T-cell (primary cell): ENCODE measurements around the gene CIDEA. TPM values are rescaled to one million over a fixed set of nuclear protein-coding genes. Genes with fewer than 3 reads are reported as not detected.

Experiments used
- ATAC-seq, 4 experiments: fragments of 200-7000 bp in 3 of 4; fragments of 150-1000 bp in 1 of 4; cut with Tn5 transposase; replicated peaks in 1 of 4; 1 replicate in 3 of 4; 2 replicates in 1 of 4; pipeline ENCODE4 v1.10.0; 2021; ENCODE audit warnings: moderate library complexity in 3 of 4, mild to moderate bottlenecking in 2 of 4, moderate number of reproducible peaks in 1 of 4
- CTCF ChIA-PET, 2 donors: fragments of 300-600 bp; sonication (Branson Sonifier 250); formaldehyde crosslinking; loops; one replicate each; lab custom pipeline; 2022; ENCODE audit warnings: antibody characterized with exemption in 2 of 2; lab: Charles Lee
- POLR2A ChIA-PET, 2 donors: fragments of 300-600 bp; sonication (Branson Sonifier 250); formaldehyde crosslinking; loops; one replicate each; lab custom pipeline; 2022; ENCODE audit warnings: antibody characterized with exemption in 2 of 2; lab: Charles Lee
- DNase-seq, 35 experiments: peaks; one replicate each; pipeline versions ENCODE4 v3.0.0 to v3.0.0-alpha.2; 2013 to 2023
- H3K27ac ChIP-seq: one replicate; pipeline ENCODE4 v1.5.1; 2013; ENCODE audit warnings: low read length
- H3K27me3 ChIP-seq, 2 experiments: replicated peaks in 1 of 2; 1 replicate in 1 of 2; 2 replicates in 1 of 2; pipeline versions ENCODE4 v1.6.1 to v1.7.0; 2013; ENCODE audit warnings: low read length in 1 of 2, mixed read lengths in 1 of 2; ENCODE audit not compliant: control insufficient read depth in 2 of 2, insufficient read depth in 2 of 2; ENCODE audit errors: extremely low read depth in 1 of 2
- H3K36me3 ChIP-seq, 2 donors: 1 replicate in 1 of 2; 2 replicates in 1 of 2; pipeline versions ENCODE4 v1.6.1 to v1.7.0; 2013; ENCODE audit warnings: low read length in 1 of 2; ENCODE audit not compliant: control insufficient read depth in 2 of 2, insufficient read depth in 1 of 2; ENCODE audit errors: extremely low read depth in 1 of 2
- H3K4me1 ChIP-seq, 2 experiments: 1 replicate in 1 of 2; 2 replicates in 1 of 2; pipeline versions ENCODE4 v1.6.1 to v1.7.0; 2013; ENCODE audit warnings: low read length in 2 of 2, mixed read lengths in 1 of 2; ENCODE audit not compliant: insufficient read depth in 2 of 2, control insufficient read depth in 1 of 2; ENCODE audit errors: extremely low read depth in 1 of 2
- H3K4me3 ChIP-seq, 2 donors: 1 replicate in 1 of 2; 2 replicates in 1 of 2; pipeline versions ENCODE4 v1.5.1 to v1.7.0; 2013; ENCODE audit warnings: mild to moderate bottlenecking in 2 of 2, low read length in 1 of 2, moderate library complexity in 1 of 2; ENCODE audit not compliant: control insufficient read depth in 1 of 2; ENCODE audit errors: extremely low read depth in 1 of 2
- H3K9me3 ChIP-seq: 2 replicates; pipeline ENCODE4 v1.7.0; 2013
- H3K27ac Mint-ChIP-seq, 2 donors: one replicate each; pipeline ENCODE4 v1.8.0; 2020 to 2021; ENCODE audit warnings: mild to moderate bottlenecking in 2 of 2, mixed read lengths in 2 of 2
- H3K27me3 Mint-ChIP-seq, 2 donors: one replicate each; pipeline ENCODE4 v1.8.0; 2021 to 2022; ENCODE audit warnings: mixed read lengths in 2 of 2
- H3K36me3 Mint-ChIP-seq: one replicate; pipeline ENCODE4 v1.8.0; 2021; ENCODE audit warnings: mixed read lengths
- H3K4me1 Mint-ChIP-seq, 3 donors: one replicate each; pipeline ENCODE4 v1.8.0; 2020 to 2022; ENCODE audit warnings: mixed read lengths in 3 of 3, mild to moderate bottlenecking in 1 of 3
- H3K4me3 Mint-ChIP-seq, 3 donors: one replicate each; pipeline ENCODE4 v1.8.0; 2020 to 2022; ENCODE audit warnings: mild to moderate bottlenecking in 3 of 3, mixed read lengths in 3 of 3, moderate library complexity in 3 of 3
- H3K9me3 Mint-ChIP-seq, 3 donors: one replicate each; pipeline ENCODE4 v1.8.0; 2020 to 2022; ENCODE audit warnings: mixed read lengths in 3 of 3
- WGBS: methylation state at CpG from one replicate; pipeline ENCODE4 v1.1.5; 2013; ENCODE audit warnings: missing lambda C conversion rate; ENCODE audit not compliant: insufficient coverage; 5-methylcytosine and 5-hydroxymethylcytosine counted together
- total RNA-seq, 35 experiments: library from RNA in 6 of 35; stranded (reverse) in 6 of 35; fragments of 120-200 nt in 1 of 35; gene quantifications; one replicate each; pipeline versions ENCODE4 v1.2.1 to v1.2.4 and lab custom pipeline; 2013 to 2026

CIDEA gene
- total RNA-seq, 5 donors from 2014 or later (not counting 1 experiment from before 2014, with no cell fraction given): not detected

GRCh38 chr18:12231040-12231882 is 22.9 kb upstream of the CIDEA start:
- WGBS: 80% methylated on average over 16 of the region's 17 CpGs
- DNase-seq (no peak), ATAC-seq (no peak)
- H3K4me3 Mint-ChIP-seq: no peak overlapping the region
- H3K9me3 Mint-ChIP-seq: peaks cover 0 to 3% (median 0%) of the 10 kb centered on the region in 3 donors
- H3K4me1 Mint-ChIP-seq: no peaks in the 10 kb centered on the region
- Histone ChIP-seq H3K4me1 (no peaks in the 10 kb centered on the region), H3K27ac (no peak overlapping the region), H3K27me3 (peaks cover 0 to 17% of the 10 kb centered on the region in 2 experiments), H3K9me3 (no peaks in the 10 kb centered on the region), H3K36me3 (no peaks in the 10 kb centered on the region), H3K4me3 (no peak overlapping the region)
- CTCF ChIA-PET: no interaction called here
- no peaks in the 10 kb centered on the region for H3K36me3 Mint-ChIP-seq
- H3K27ac Mint-ChIP-seq: no peak overlapping the region
- POLR2A ChIA-PET: no interaction called here
- H3K27me3 Mint-ChIP-seq: peaks cover 14 to 20% of the 10 kb centered on the region in 2 donors

DNA sequence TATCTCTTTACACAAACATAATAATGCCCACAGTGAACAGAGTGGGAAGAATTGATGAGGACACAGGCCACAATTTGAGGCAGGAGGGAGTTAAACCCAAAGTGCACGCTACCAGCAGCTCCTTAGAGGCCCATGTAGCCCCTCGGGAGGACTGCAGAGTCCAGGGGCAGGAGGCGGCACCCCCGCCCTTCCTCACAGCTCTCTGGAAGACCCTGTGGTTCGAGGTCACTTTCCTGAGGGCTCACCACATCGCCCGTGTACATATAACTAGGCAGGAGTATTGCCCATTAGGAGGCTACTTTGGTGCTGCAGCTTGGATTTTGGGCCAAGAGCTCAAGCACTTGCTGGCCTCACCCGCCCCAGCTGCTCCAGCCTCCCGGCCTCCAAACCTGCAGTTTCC is 22.2 kb upstream of the CIDEA start:
- H3K36me3 Mint-ChIP-seq: no peaks in the 10 kb centered on the region
- ChIA-PET CTCF (no interaction called here), POLR2A (no interaction called here)
- no peak overlapping the region for H3K4me3 Mint-ChIP-seq
- H3K27me3 Mint-ChIP-seq: peaks cover 17 to 18% of the 10 kb centered on the region in 2 donors
- Histone ChIP-seq H3K27me3 (peaks cover 0 to 22% of the 10 kb centered on the region in 2 experiments), H3K4me1 (peaks cover 0 to under 1% of the 10 kb centered on the region in 2 experiments), H3K4me3 (no peak overlapping the region), H3K36me3 (no peaks in the 10 kb centered on the region), H3K9me3 (no peaks in the 10 kb centered on the region), H3K27ac (no peak overlapping the region)
- no peak for DNase-seq
- H3K4me1 Mint-ChIP-seq: no peaks in the 10 kb centered on the region
- WGBS: 74% methylated on average over 9 of the region's 9 CpGs
- H3K27ac Mint-ChIP-seq: no peak overlapping the region
- no peak for ATAC-seq
- H3K9me3 Mint-ChIP-seq: peaks cover 0 to 3% (median 0%) of the 10 kb centered on the region in 3 donors

GRCh38 chr18:12233378-12233777 is 20.8 kb upstream of the CIDEA start:
- H3K9me3 ChIP-seq: no peaks in the 10 kb centered on the region
- no peak overlapping the region for H3K4me3 Mint-ChIP-seq
- H3K4me3 ChIP-seq: no peak overlapping the region
- H3K36me3 ChIP-seq: no peaks in the 10 kb centered on the region
- 63% methylated on average over 2 of the region's 5 CpGs for WGBS
- DNase-seq (no peak), ATAC-seq (no peak)
- H3K36me3 Mint-ChIP-seq: no peaks in the 10 kb centered on the region
- peaks cover 0 to 6% of the 10 kb centered on the region in 2 experiments for H3K4me1 ChIP-seq
- ChIA-PET CTCF (interaction anchor here (0.6 kb wide), 2 partner anchors 9 to 106 kb away, joined by 3 read pairs; no protein-coding TSS in a partner anchor), POLR2A (no interaction called here)
- H3K27ac Mint-ChIP-seq: no peak overlapping the region
- H3K4me1 Mint-ChIP-seq: no peaks in the 10 kb centered on the region
- H3K27ac ChIP-seq: no peak overlapping the region
- peaks cover 18 to 26% of the 10 kb centered on the region in 2 donors for H3K27me3 Mint-ChIP-seq
- H3K9me3 Mint-ChIP-seq: peaks cover 0 to 3% (median 0%) of the 10 kb centered on the region in 3 donors
- H3K27me3 ChIP-seq: peaks cover 0 to 28% of the 10 kb centered on the region in 2 experiments

DNA sequence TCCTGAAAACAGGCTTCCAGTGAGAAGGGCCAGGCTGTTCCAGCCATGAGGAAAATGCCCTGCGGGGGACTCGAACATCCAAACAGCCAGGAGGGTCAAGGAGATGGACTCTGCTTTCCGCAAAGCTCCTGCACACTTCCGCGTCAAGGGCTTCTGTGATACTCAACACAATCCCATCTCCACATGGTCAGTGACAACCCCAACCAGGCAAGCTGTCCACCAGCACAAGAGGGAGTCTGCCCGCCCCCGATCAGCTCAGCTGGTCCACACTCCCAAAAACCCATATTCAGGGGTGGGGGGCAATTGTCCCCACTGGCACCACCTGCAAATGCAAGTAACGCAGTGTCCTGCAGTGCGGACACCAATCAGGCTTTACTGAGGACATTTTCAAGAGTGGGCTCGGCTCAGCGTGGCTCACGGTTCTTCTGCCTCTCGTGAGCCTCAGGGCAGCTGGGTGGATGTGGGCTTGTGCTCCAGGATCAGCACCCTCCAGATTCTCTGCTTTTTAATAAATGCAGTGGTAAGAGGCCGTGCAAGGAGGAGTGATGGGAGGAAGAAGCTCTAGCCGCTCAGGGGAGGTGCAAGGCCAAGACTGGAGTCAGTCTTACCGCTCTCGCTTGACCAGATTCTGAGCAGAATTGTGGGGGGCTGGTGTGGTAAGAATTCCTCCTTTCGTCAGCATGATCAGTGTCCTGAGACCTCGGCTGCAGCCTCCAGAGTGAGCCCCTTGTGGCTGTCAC is 19.5 kb upstream of the CIDEA start:
- no peaks in the 10 kb centered on the region for H3K9me3 ChIP-seq
- peaks cover 0 to 3% (median 0%) of the 10 kb centered on the region in 3 donors for H3K9me3 Mint-ChIP-seq
- H3K27ac Mint-ChIP-seq: no peak overlapping the region
- H3K4me1 Mint-ChIP-seq: no peaks in the 10 kb centered on the region
- H3K4me3 Mint-ChIP-seq: no peak overlapping the region
- ChIA-PET POLR2A (no interaction called here), CTCF (interaction anchor here in 1 of 2 donors (0.6 kb wide), 1 partner anchor 11 kb away, joined by 6 read pairs; no protein-coding TSS in a partner anchor)
- H3K4me3 ChIP-seq: no peak overlapping the region
- peaks cover 0 to 28% of the 10 kb centered on the region in 2 experiments for H3K27me3 ChIP-seq
- peaks cover 0 to 6% of the 10 kb centered on the region in 2 experiments for H3K4me1 ChIP-seq
- no peaks in the 10 kb centered on the region for H3K36me3 ChIP-seq
- ATAC-seq (no peak), DNase-seq (no peak)
- peaks cover 18 to 31% of the 10 kb centered on the region in 2 donors for H3K27me3 Mint-ChIP-seq
- no peak overlapping the region for H3K27ac ChIP-seq
- H3K36me3 Mint-ChIP-seq: no peaks in the 10 kb centered on the region
- WGBS: 83% methylated on average over 16 of the region's 19 CpGs

DNA sequence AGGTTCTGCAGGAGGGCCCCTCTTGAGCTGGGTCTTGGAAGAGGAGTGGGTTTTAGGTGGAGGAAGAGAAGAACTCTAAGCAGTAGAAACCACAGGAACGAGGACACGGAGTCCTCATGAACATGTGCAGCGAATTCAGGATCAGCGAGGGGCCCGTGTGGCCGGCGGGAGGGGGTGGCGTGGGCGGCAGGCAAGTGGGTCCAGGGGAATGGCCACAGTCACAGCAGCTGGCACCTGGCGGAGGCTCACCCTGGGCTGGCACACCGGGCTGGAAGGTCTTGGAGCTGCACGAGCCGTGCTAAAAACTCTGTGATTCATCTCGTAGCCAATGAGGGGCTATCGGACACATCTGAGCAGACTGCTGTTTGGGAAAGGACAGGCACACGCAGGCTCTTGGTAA is 18.0 kb upstream of the CIDEA start:
- H3K27me3 ChIP-seq: peaks cover 0 to 24% of the 10 kb centered on the region in 2 experiments
- no peaks in the 10 kb centered on the region for H3K36me3 ChIP-seq
- Mint-ChIP-seq H3K4me3 (no peak overlapping the region), H3K27ac (no peak overlapping the region), H3K9me3 (no peaks in the 10 kb centered on the region), H3K36me3 (no peaks in the 10 kb centered on the region), H3K27me3 (peaks cover 15 to 29% of the 10 kb centered on the region in 2 donors), H3K4me1 (no peaks in the 10 kb centered on the region)
- no peak overlapping the region for H3K27ac ChIP-seq
- H3K4me1 ChIP-seq: peaks cover 0 to 6% of the 10 kb centered on the region in 2 experiments
- ATAC-seq (no peak), DNase-seq (no peak)
- no peak overlapping the region for H3K4me3 ChIP-seq
- H3K9me3 ChIP-seq: no peaks in the 10 kb centered on the region
- CTCF ChIA-PET: no interaction called here
- WGBS: 89% methylated on average over 16 of the region's 16 CpGs
- POLR2A ChIA-PET: no interaction called here
